Mesangial cell (primary cell): ENCODE results near the gene OGFOD3. TPM values are rescaled to one million over a fixed set of nuclear protein-coding genes. Genes with fewer than 3 reads are reported as not detected.

Source experiments
- total RNA-seq: library from RNA; depleted of rRNA; stranded (reverse); fragments of >200 nt; gene quantifications from 2 replicates; pipeline ENCODE4 v1.2.3, GENCODE V29; 2015

Gene OGFOD3
- 29.8 and 55.0 TPM in 2 replicates for total RNA-seq

GRCh38 chr17:82418001-82418986 is at the start of gene OGFOD3, which contains the start of gene HEXD:
Gene OGFOD3, minus strand, starts transcription at chr17:82418586. Its CDS starts 101 bp downstream, at chr17:82418485.
Gene HEXD, plus strand, starts transcription at chr17:82418347. Its CDS starts 1,453 bp downstream, at chr17:82419800.

GRCh38 chr17:82458179-82458884 is 39.9 kb upstream of the OGFOD3 start, which contains the start of gene NARF:
Gene NARF, plus strand, starts transcription at chr17:82458741. Its CDS starts 63 bp downstream, at chr17:82458804.

GRCh38 chr17:82450357-82451106 is 32.1 kb upstream of the OGFOD3 start, which contains the start of gene CYBC1:
Gene CYBC1, minus strand, starts transcription at chr17:82450752. Its CDS starts 1,498 bp downstream, at chr17:82449254.

GRCh38 chr17:82371333-82372248 is 46.8 kb downstream of the OGFOD3 start, which contains the start of gene UTS2R:
Gene UTS2R, plus strand, starts transcription at chr17:82371765. Its CDS starts 2,560 bp downstream, at chr17:82374325.

GRCh38 chr17:82358465-82359350 is 59.7 kb downstream of the OGFOD3 start, which contains the start of gene TEX19:
Gene TEX19, plus strand, starts transcription at chr17:82359247. Its CDS starts 2,904 bp downstream, at chr17:82362151.

Other genes starting within 250 kb of the OGFOD3 start
- gene CCDC57, start 205.7 kb downstream of the OGFOD3 start, total RNA-seq: 8.3 and 19.5 TPM in 2 replicates
- gene SLC16A3, start 189.5 kb downstream of the OGFOD3 start, total RNA-seq: 154 and 199 TPM in 2 replicates
- gene CSNK1D, start 144.9 kb downstream of the OGFOD3 start, total RNA-seq: 56.4 and 73.3 TPM in 2 replicates
- not detected in 2 replicates for gene CD7, start 101.0 kb downstream of the OGFOD3 start, total RNA-seq
- 1.5 and 8.2 TPM in 2 replicates for gene SECTM1, start 84.8 kb downstream of the OGFOD3 start, total RNA-seq
- not detected in 2 replicates for gene TEX19, start 59.3 kb downstream of the OGFOD3 start, total RNA-seq
- not detected in 2 replicates for gene UTS2R, start 46.8 kb downstream of the OGFOD3 start, total RNA-seq
- gene HEXD, start 239 bp downstream of the OGFOD3 start, total RNA-seq: 8.1 and 23.1 TPM in 2 replicates
- gene CYBC1, start 32.2 kb upstream of the OGFOD3 start, total RNA-seq: 67.8 and 114 TPM in 2 replicates
- 30.5 and 34.0 TPM in 2 replicates for gene NARF, start 40.2 kb upstream of the OGFOD3 start, total RNA-seq
- 44.2 and 48.2 TPM in 2 replicates for gene FOXK2, start 101.1 kb upstream of the OGFOD3 start, total RNA-seq
- 71.7 and 72.5 TPM in 2 replicates for gene WDR45B, start 229.9 kb upstream of the OGFOD3 start, total RNA-seq